ENCODE measurements around the gene FAM83C.

The FAM83C gene

GRCh38 chr20:35297155-35297554 is 4.9 kb upstream of the FAM83C start:
- Mint-ChIP-seq H3K27me3 (peaks cover 2% of the 10 kb centered on the region), H3K4me1 (no peaks in the 10 kb centered on the region), H3K36me3 (ENCODE audit: low read depth) (no peaks in the 10 kb centered on the region), H3K4me3 (no peak overlapping the region), H3K9me3 (no peaks in the 10 kb centered on the region), H3K27ac (no peak overlapping the region)
- DNase-seq (no peak), ATAC-seq (no peak)

GRCh38 chr20:35296101-35296554 is 3.9 kb upstream of the FAM83C start:
- H3K9me3 Mint-ChIP-seq: no peaks in the 10 kb centered on the region
- ATAC-seq: no peak
- H3K4me3 Mint-ChIP-seq: no peak overlapping the region
- H3K36me3 Mint-ChIP-seq (ENCODE audit: low read depth): no peaks in the 10 kb centered on the region
- H3K4me1 Mint-ChIP-seq: no peaks in the 10 kb centered on the region
- no peak overlapping the region for H3K27ac Mint-ChIP-seq
- H3K27me3 Mint-ChIP-seq: peaks cover 2% of the 10 kb centered on the region
- no peak for DNase-seq

GRCh38 chr20:35295674-35296073 is 3.4 kb upstream of the FAM83C start:
- H3K27ac Mint-ChIP-seq: no peak overlapping the region
- H3K4me1 Mint-ChIP-seq: no peaks in the 10 kb centered on the region
- no peak overlapping the region for H3K4me3 Mint-ChIP-seq
- no peaks in the 10 kb centered on the region for H3K36me3 Mint-ChIP-seq (ENCODE audit: low read depth)
- ATAC-seq (no peak), DNase-seq (no peak)
- peaks cover 2% of the 10 kb centered on the region for H3K27me3 Mint-ChIP-seq
- H3K9me3 Mint-ChIP-seq: no peaks in the 10 kb centered on the region

GRCh38 chr20:35295058-35295457 is 2.8 kb upstream of the FAM83C start:
- H3K27ac Mint-ChIP-seq: no peak overlapping the region
- H3K4me1 Mint-ChIP-seq: no peaks in the 10 kb centered on the region

GRCh38 chr20:35294293-35294685 is 2.1 kb upstream of the FAM83C start:
- Mint-ChIP-seq H3K27me3 (peaks cover 2% of the 10 kb centered on the region), H3K27ac (no peak overlapping the region), H3K36me3 (ENCODE audit: low read depth) (no peaks in the 10 kb centered on the region), H3K9me3 (no peaks in the 10 kb centered on the region), H3K4me1 (no peaks in the 10 kb centered on the region), H3K4me3 (no peak overlapping the region)
- no peak for ATAC-seq
- no peak for DNase-seq

More at GRCh38 chr20:35295058-35295457, 2.8 kb upstream of the FAM83C start:
- Mint-ChIP-seq H3K27me3 (peaks cover 2% of the 10 kb centered on the region), H3K9me3 (no peaks in the 10 kb centered on the region), H3K4me3 (no peak overlapping the region), H3K36me3 (ENCODE audit: low read depth) (no peaks in the 10 kb centered on the region)
- DNase-seq: no peak
- ATAC-seq: no peak

GRCh38 chr20:35293303-35294292 is 1.4 kb upstream of the FAM83C start:
- Mint-ChIP-seq H3K27me3 (peaks cover 2% of the 10 kb centered on the region), H3K4me3 (no peak overlapping the region)

GRCh38 chr20:35292504-35293285 is 470 bp upstream of the FAM83C start:
- DNase-seq: no peak
- Mint-ChIP-seq H3K4me3 (no peak overlapping the region), H3K36me3 (ENCODE audit: low read depth) (no peaks in the 10 kb centered on the region), H3K4me1 (no peaks in the 10 kb centered on the region), H3K9me3 (no peaks in the 10 kb centered on the region), H3K27me3 (peaks cover 2% of the 10 kb centered on the region), H3K27ac (no peak overlapping the region)
- no peak for ATAC-seq

More at GRCh38 chr20:35293303-35294292, 1.4 kb upstream of the FAM83C start:
- no peaks in the 10 kb centered on the region for H3K4me1 Mint-ChIP-seq
- ATAC-seq (no peak), DNase-seq (no peak)
- H3K36me3 Mint-ChIP-seq (ENCODE audit: low read depth): no peaks in the 10 kb centered on the region
- H3K27ac Mint-ChIP-seq: no peak overlapping the region
- no peaks in the 10 kb centered on the region for H3K9me3 Mint-ChIP-seq

GRCh38 chr20:35290887-35291417 is 1.3 kb downstream of the FAM83C start:
- no peaks in the 10 kb centered on the region for H3K36me3 Mint-ChIP-seq (ENCODE audit: low read depth)
- H3K27ac Mint-ChIP-seq: no peak overlapping the region
- no peaks in the 10 kb centered on the region for H3K9me3 Mint-ChIP-seq
- ATAC-seq: no peak
- H3K4me3 Mint-ChIP-seq: no peak overlapping the region
- peaks cover 2% of the 10 kb centered on the region for H3K4me1 Mint-ChIP-seq
- peaks cover 2% of the 10 kb centered on the region for H3K27me3 Mint-ChIP-seq
- DNase-seq: no peak

GRCh38 chr20:35290186-35290886 is 1.9 kb downstream of the FAM83C start:
- Mint-ChIP-seq H3K4me1 (peaks cover 7% of the 10 kb centered on the region), H3K9me3 (no peaks in the 10 kb centered on the region), H3K27me3 (peaks cover 2% of the 10 kb centered on the region), H3K36me3 (ENCODE audit: low read depth) (no peaks in the 10 kb centered on the region), H3K4me3 (no peak overlapping the region), H3K27ac (no peak overlapping the region)
- no peak for ATAC-seq
- no peak for DNase-seq

GRCh38 chr20:35288325-35289060 is 3.7 kb downstream of the FAM83C start:
- Mint-ChIP-seq H3K27ac (no peak overlapping the region), H3K36me3 (ENCODE audit: low read depth) (peaks cover 6% of the 10 kb centered on the region), H3K4me3 (no peak overlapping the region), H3K9me3 (no peaks in the 10 kb centered on the region), H3K27me3 (peaks cover 2% of the 10 kb centered on the region), H3K4me1 (peaks cover 17% of the 10 kb centered on the region)
- DNase-seq (no peak), ATAC-seq (no peak)

- ATAC-seq: no peak
- Mint-ChIP-seq H3K27me3 (peaks cover under 1% of the 10 kb centered on the region), H3K4me1 (peaks cover 22% of the 10 kb centered on the region), H3K9me3 (no peaks in the 10 kb centered on the region), H3K27ac (no peak overlapping the region), H3K4me3 (no peak overlapping the region), H3K36me3 (ENCODE audit: low read depth) (peaks cover 9% of the 10 kb centered on the region)
- no peak for DNase-seq
Measured at GRCh38 chr20:35287509-35288324, 4.5 kb downstream of the FAM83C start.

- ATAC-seq: no peak
- peaks cover 14% of the 10 kb centered on the region for H3K36me3 Mint-ChIP-seq (ENCODE audit: low read depth)
- H3K27ac Mint-ChIP-seq: no peak overlapping the region
- no peaks in the 10 kb centered on the region for H3K9me3 Mint-ChIP-seq
- no peaks in the 10 kb centered on the region for H3K27me3 Mint-ChIP-seq
- H3K4me1 Mint-ChIP-seq: peaks cover 26% of the 10 kb centered on the region
- no peak overlapping the region for H3K4me3 Mint-ChIP-seq
- DNase-seq: no peak
Measured at GRCh38 chr20:35286899-35287508, 5.2 kb downstream of the FAM83C start.
